Medulla oblongata (tissue), 1 donor: ENCODE measurements around the gene AKT3.
"Not testable (repeated sequence)": the region's sequence is repeated elsewhere in the genome, so short reads cannot be mapped to it uniquely, and the experiment has no call there.

Experiments used
- DNase-seq: peaks from one replicate; pipeline ENCODE4 v3.0.0-alpha.2; 2015; ENCODE audit errors: extremely low spot score

AKT3 gene

DNA sequence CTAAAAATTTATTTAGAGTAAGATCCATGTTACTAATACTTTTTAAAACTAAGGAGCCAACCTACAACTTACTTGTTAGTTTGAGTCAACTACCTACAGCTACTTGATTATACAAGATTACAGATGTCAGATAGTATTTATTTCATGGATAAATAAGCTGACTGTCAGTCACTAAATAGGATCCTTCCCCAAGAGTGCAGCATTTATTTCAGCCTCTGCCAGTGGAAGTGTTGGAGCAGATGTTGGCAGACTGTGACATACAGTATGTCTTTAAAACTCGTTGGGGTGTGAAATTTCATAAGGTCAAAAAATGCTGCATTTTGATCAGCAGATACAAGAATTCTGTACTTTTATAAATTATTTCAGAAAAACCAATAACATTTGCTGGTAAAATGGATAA, 156.2 kb downstream of the AKT3 start:
- no peak for DNase-seq

GRCh38 chr1:243686159-243686558, 163.9 kb downstream of the AKT3 start:
- DNase-seq = no peak

DNA sequence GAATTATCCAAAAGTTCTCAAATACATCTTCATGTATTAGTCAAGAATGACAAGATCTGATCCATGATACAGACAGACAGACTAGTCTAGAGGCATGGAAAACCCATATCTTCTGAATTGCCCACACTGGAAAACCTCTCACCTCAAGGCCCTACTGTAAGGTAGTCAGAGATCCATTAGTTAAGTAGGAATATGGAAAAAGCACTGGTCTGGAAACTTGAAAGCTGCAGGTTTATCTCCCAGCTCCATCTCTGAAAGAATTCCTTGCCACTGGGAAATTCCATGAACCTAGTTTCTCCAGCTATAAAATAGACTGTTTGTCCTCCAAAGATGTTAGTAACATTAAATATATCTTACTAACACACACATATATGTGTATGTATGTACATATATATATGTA, 169.2 kb downstream of the AKT3 start:
- DNase-seq = no peak

DNA sequence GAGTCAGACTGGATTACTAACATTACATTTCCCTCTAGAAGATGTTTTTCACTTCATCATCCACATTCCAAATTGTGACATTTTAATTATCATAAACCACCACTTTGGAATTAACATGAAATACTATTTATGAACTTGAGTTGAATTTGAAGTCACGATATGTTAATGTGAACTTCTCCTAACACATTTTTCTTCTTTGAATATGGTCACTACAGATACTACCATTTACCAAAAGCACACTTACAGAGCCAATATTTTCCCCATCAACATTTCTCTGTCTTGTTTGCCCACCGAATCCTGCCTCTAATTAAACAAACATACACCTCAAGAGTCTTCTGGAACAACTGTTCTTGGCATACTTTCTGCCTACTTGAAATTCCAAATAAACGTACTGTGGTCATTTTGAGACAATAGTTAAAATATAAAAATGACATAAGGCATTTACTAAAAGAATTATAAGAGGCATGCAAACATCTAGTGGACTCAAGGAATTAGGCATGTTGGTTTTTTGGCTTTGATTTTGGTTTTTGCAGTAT, 177.4 kb downstream of the AKT3 start:
- DNase-seq = no peak

DNA sequence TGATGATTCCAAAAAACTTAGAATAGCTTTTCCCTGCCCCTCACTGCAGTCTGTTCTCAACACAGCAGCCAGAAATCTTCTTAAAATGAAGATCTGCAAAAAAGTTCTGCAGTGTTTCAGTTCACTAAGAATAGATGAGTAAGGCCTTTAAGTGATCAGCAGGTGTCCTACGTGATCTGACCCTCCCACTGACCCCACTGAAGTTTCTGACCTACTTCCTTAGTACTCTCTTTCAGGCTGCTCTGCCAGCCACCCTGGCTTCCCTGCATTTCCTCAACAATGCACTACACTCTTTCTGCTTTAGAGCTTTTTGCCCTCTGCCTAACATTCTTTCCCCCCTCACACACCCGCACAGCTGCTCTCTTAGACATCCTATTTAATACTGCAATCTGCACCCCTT, 182.5 kb downstream of the AKT3 start:
- no peak for DNase-seq

GRCh38 chr1:243667133-243667532, 182.9 kb downstream of the AKT3 start:
- DNase-seq = no peak

DNA sequence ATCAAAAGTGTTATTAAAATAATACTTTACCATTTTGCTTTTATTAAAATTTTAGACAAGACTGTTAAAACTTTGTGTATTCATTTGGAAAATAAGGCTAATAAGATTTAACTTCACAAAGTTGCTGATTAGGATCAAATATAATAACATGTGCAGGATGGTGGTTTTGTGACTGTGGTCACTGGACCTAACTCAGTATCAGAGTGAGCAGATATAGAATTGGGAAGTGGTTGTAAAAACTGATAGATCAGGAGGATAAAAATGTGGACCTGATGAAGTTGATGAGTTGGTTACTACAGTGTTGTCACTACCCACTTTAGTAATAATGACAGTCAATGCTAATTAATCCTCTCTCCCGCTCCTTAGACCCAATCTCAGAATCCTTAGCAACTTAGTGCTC, 186.4 kb downstream of the AKT3 start:
- no peak for DNase-seq

GRCh38 chr1:243662169-243662568, 187.9 kb downstream of the AKT3 start:
- DNase-seq = not testable (repeated sequence)

GRCh38 chr1:243658594-243659105, 191.4 kb downstream of the AKT3 start:
- DNase-seq = no peak

DNA sequence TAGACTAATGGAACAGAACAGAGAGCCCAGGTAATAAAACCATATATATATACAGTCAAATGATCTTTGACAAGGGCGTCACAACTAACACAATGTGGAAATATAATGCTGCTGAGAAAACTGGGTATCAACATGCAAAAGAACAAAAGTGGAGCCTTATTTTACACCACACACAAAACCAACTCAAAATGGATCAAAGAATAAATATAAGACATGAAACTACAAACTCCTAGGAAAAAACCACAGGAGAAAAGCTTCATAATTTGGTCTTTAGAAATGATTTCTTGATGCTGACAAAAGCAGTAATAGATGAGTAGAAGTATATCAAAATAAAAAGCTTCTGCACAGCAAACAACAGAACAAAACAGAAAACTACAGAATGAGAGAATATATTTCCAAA, 192.2 kb downstream of the AKT3 start:
- DNase-seq = no peak

DNA sequence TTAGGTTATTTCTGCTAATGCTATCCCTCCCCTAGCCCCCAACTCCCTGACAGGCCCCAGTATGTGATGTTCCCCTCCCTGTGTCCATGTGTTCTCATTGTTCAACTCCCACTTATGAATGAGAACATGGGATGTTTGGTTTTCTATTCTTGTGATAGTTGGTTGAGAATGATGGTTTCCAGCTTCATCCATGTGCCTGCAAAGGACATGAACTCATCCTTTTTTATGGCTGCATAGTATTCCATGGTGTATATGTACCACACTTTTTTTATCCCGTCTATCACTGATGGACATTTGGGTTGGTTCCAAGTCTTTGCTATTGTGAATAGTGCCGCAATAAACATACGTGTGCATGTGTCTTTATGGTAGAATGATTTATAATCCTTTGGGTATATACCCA, 200.5 kb downstream of the AKT3 start:
- not testable (repeated sequence) for DNase-seq

DNA sequence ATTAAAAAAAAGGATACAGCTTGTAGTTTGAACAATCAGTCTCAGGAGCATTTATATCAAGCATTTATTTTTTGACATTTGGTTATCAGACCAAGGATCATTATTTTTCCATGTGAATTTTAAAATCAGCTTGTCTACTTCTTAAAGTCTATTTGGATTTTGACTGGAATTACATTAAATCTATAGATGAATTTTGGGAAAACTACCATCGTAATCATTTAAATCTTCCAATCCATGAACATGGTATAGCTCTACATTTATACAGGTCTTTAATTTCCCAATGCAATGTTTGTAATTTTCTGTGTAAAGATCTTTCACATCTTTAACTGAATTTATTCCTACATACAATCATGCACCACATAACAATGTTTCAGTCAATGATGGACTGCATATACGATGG, 203.2 kb downstream of the AKT3 start:
- DNase-seq = no peak

- no peak for DNase-seq
Observed at GRCh38 chr1:243645281-243645680, 204.8 kb downstream of the AKT3 start.

DNA sequence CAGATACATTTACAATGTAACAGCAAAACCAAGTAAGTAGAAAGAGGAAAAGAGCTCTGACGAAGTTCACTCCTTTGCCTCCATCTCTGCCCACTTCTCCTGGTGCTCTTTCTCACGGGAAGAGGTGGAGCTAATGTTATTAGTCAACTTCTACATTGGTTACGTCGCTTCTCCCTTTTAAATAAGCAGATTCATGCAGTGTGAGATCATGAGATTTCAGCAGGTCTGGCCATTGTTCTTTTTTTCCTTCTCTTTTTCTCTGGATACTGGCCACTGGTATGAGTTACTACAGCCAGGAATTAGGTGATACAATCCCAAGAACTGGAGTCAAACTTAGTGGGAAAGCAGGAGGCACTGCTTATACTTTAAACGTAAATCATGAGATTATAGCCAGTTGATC, 207.1 kb downstream of the AKT3 start:
- DNase-seq = no peak

DNA sequence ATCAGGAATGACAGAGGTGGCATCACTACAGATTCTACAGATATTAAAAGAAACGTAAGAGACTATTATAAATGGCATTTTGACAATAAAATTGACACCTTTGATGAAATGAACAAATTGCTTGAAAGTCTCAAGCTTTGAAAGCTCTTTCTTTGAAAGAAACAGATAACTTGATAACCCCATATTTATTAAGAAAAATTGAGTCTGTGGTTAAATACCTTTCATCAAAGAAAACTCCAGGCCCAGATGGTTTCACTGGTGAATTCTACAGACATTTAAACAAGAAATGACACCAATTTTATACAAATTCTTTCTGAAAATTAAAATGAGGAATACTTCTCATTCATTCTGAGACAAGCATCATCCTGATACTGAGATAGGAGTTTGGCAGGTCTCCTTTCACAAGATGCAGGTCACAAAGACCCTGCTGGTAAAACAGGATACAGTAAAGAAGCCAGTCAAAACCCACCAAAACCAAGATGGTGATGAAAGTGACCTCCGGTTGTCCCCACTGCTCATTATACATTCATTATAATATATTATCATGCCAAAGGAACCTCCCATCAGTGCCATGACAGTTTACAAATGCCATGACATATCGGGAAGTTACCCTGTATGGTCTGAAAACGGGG, 210.9 kb downstream of the AKT3 start:
- DNase-seq = no peak

GRCh38 chr1:243638186-243638585, 211.9 kb downstream of the AKT3 start:
- DNase-seq = no peak

DNA sequence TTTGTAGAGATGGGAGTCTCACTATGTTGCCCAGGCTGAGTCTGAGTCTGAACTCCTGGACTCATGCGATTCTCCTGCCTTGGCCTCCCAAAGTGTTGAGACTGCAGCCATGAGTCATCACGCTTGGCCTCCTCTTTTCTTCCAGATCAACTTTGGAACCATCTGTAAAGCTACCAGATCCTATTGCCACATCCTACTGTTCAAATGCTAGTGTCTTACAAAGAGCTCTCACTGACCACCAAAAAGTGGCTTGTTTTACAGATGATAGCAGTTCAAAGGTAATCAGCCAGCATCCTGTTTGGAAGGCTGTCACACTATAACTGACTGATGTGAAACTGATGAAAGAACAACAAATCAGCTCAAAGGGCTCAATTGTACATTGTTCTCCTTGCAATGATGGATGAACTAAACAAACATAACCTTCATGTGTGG, 221.6 kb downstream of the AKT3 start:
- DNase-seq = no peak

- DNase-seq = no peak
Observed at GRCh38 chr1:243623841-243624240, 226.2 kb downstream of the AKT3 start.

GRCh38 chr1:243621973-243622372, 228.1 kb downstream of the AKT3 start:
- DNase-seq = no peak

DNA sequence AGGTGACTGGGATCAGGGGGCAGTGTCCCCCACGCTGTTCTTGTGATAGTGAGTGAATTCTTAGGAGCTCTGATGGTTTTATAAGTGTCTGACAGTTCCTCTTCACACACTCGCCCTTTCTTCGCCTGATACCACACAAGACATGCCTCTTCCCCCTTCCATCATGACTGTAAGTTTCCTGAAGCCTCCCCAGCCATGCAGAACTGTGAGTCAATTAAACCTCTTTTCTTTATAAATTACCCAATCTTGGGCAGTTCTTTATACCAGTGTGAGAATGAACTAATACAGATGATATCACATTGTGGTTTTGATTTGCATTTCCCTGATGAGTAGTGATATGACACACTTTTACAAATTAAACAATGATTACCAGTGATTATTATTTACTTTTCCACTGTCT, 229.9 kb downstream of the AKT3 start:
- no peak for DNase-seq

GRCh38 chr1:243609698-243610097, 240.3 kb downstream of the AKT3 start:
- no peak for DNase-seq

DNA sequence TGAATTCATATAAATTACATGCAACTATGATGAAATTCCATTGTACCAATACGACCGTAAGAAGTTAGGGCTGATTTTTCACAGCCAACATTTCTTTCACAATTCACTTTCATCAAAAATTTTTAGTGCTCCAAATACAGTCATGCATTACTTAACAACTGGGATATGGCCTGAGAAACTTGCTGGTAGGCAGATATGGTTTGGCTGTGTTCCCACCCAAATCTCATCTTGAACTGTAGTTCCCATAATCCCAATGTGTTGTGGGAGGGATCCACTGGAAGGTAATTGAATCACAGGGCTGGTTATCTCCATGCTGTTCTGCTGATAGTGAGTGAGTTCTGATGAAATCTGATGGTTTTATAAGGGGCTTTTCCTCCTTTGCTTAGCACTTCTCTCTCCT, 244.4 kb downstream of the AKT3 start:
- DNase-seq = no peak

- no peak for DNase-seq
Observed at GRCh38 chr1:243601720-243602119, 248.3 kb downstream of the AKT3 start.

DNA sequence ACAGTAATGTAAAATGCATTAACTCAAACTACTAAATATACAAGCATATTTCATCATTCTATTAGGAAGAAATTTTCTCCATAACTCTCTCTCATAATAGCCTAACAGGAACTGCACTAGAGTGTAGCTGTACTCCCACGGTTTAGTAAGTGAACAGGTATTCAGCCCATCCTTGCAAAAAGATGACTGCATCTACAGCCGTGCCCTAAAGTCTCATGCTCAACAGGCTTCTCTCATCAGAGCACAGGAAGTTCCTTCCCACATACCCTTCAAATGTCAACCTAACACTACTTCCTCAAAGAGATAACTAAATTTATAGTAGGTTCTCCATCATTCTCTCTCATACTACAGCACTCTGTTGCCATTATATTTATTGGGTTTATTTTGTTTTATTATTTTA, 251.6 kb downstream of the AKT3 start:
- peak; percentile 19 for DNase-seq
